Mesendoderm (in vitro differentiated cells): ENCODE measurements around the gene ADAM12.

Source experiments
- DNase-seq: peaks from one replicate; pipeline ENCODE4 v3.0.0; 2013
- H2AK5ac ChIP-seq: 2 replicates; pipeline ENCODE4 v1.6.1; 2013; ENCODE audit warnings: low read length, inconsistent platforms
- H2BK120ac ChIP-seq: 2 replicates; pipeline ENCODE4 v1.6.1; 2013; ENCODE audit warnings: low read depth, mild to moderate bottlenecking, low read length, moderate library complexity, mixed read lengths
- H2BK15ac ChIP-seq: replicated peaks from 2 replicates; pipeline ENCODE4 v1.6.1; 2013; ENCODE audit warnings: low read depth, mild to moderate bottlenecking, moderate library complexity
- H2BK5ac ChIP-seq: 2 replicates; pipeline ENCODE4 v1.6.1; 2013; ENCODE audit warnings: low read length, inconsistent platforms
- H3K18ac ChIP-seq: 2 replicates; pipeline ENCODE4 v1.6.1; 2013; ENCODE audit warnings: mild to moderate bottlenecking, low read length, mixed read lengths
- H3K23ac ChIP-seq: one replicate; pipeline ENCODE4 v1.6.1; 2013; ENCODE audit warnings: low read length
- H3K27ac ChIP-seq: 2 replicates; pipeline ENCODE4 v1.5.1; 2013; ENCODE audit warnings: low read depth, mild to moderate bottlenecking, inconsistent platforms, low read length, moderate library complexity
- H3K27me3 ChIP-seq: 2 replicates; pipeline ENCODE4 v1.6.1; 2013; ENCODE audit warnings: low read length, control low read depth, mild to moderate bottlenecking, inconsistent platforms; ENCODE audit not compliant: insufficient read depth, poor library complexity
- H3K36me3 ChIP-seq: 2 replicates; pipeline ENCODE4 v1.6.1; 2013; ENCODE audit warnings: low read length, inconsistent platforms; ENCODE audit not compliant: control insufficient read depth, insufficient read depth
- H3K4ac ChIP-seq: one replicate; pipeline ENCODE4 v1.6.1; 2013; ENCODE audit warnings: low read depth, mild to moderate bottlenecking, low read length, moderate library complexity
- H3K4me1 ChIP-seq: 2 replicates; pipeline ENCODE4 v1.6.1; 2013; ENCODE audit warnings: low read depth, low read length, inconsistent platforms; ENCODE audit not compliant: control insufficient read depth
- H3K4me2 ChIP-seq: 2 replicates; pipeline ENCODE4 v1.6.1; 2013; ENCODE audit warnings: low read length
- H3K4me3 ChIP-seq: 2 replicates; pipeline ENCODE4 v1.5.1; 2013; ENCODE audit warnings: mild to moderate bottlenecking, low read length
- H3K56ac ChIP-seq: one replicate; pipeline ENCODE4 v1.6.1; 2013; ENCODE audit warnings: low read length
- H3K79me1 ChIP-seq: 2 replicates; pipeline ENCODE4 v1.6.1; 2013; ENCODE audit warnings: low read length, inconsistent platforms
- H3K79me2 ChIP-seq: 2 replicates; pipeline ENCODE4 v1.6.1; 2013; ENCODE audit warnings: mild to moderate bottlenecking, low read length; ENCODE audit not compliant: control insufficient read depth, insufficient read depth
- H3K9ac ChIP-seq: 2 replicates; pipeline ENCODE4 v1.6.1; 2013; ENCODE audit warnings: low read length, inconsistent platforms
- H4K5ac ChIP-seq: one replicate; pipeline ENCODE4 v1.6.1; 2013; ENCODE audit warnings: low read length
- H4K8ac ChIP-seq: one replicate; pipeline ENCODE4 v1.6.1; 2013; ENCODE audit warnings: low read depth, mild to moderate bottlenecking, control low read depth, low read length, moderate library complexity
- WGBS: extraction: QIAGEN DNeasy Blood & Tissue Kit; methylation state at CpG from one replicate; pipeline ENCODE4 v1.1.7; 2013; ENCODE audit warnings: low lambda C conversion rate, missing lambda C conversion rate; ENCODE audit not compliant: insufficient coverage; ENCODE audit errors: extremely low coverage; 5-methylcytosine and 5-hydroxymethylcytosine counted together

ADAM12 gene

GRCh38 chr10:126393076-126393475 lies 4.8 kb upstream of the ADAM12 start:
- H3K9ac ChIP-seq: no peak overlapping the region
- no peak overlapping the region for H3K27ac ChIP-seq
- H3K79me2 ChIP-seq: no peaks in the 10 kb centered on the region
- H3K27me3 ChIP-seq: no peaks in the 10 kb centered on the region
- H3K4me1 ChIP-seq: no peaks in the 10 kb centered on the region
- no peak overlapping the region for H3K23ac ChIP-seq
- H3K36me3 ChIP-seq: no peaks in the 10 kb centered on the region
- DNase-seq: no peak
- no peak overlapping the region for H3K56ac ChIP-seq
- H4K5ac ChIP-seq: no peak overlapping the region
- no peak overlapping the region for H3K4me3 ChIP-seq
- H3K79me1 ChIP-seq: no peaks in the 10 kb centered on the region
- no peak overlapping the region for H2BK120ac ChIP-seq
- H3K4ac ChIP-seq: no peak overlapping the region
- no peak overlapping the region for H2BK15ac ChIP-seq
- no peak overlapping the region for H2AK5ac ChIP-seq
- H2BK5ac ChIP-seq: no peak overlapping the region
- no CpG with 5 or more reads among the region's 4 CpGs for WGBS
- no peak overlapping the region for H4K8ac ChIP-seq
- H3K4me2 ChIP-seq: no peak overlapping the region
- H3K18ac ChIP-seq: no peak overlapping the region

DNA sequence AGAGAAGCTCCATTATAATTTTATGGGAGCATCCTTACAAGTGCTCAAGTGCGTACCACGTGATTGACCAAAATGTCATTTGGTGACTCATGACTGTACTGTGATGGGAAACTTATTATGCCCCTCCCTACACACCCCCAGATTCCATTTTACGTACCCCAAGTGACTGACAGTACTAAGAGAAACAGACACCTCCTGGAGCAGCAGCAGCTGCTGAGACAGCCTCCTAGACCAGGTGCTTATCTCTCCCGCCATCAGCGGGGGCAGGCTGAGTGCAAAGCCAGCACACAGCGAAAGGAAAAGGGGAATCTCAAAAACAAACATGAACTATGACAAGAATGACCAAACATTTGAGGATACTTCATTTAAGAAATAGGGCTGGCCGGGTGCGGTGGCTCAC lies 4.2 kb upstream of the ADAM12 start:
- Histone ChIP-seq H3K79me2 (no peaks in the 10 kb centered on the region), H3K18ac (no peak overlapping the region), H3K36me3 (no peaks in the 10 kb centered on the region), H3K4me3 (no peak overlapping the region), H2BK5ac (no peak overlapping the region), H3K79me1 (no peaks in the 10 kb centered on the region), H3K4me1 (no peaks in the 10 kb centered on the region), H3K23ac (no peak overlapping the region), H3K4me2 (no peak overlapping the region), H4K8ac (no peak overlapping the region), H2BK15ac (no peak overlapping the region), H2BK120ac (no peak overlapping the region), H4K5ac (no peak overlapping the region), H3K56ac (no peak overlapping the region), H3K27me3 (peaks cover 2% of the 10 kb centered on the region), H3K4ac (no peak overlapping the region), H3K9ac (no peak overlapping the region), H2AK5ac (no peak overlapping the region), H3K27ac (no peak overlapping the region)
- no peak for DNase-seq
- WGBS: no CpG with 5 or more reads among the region's 8 CpGs

GRCh38 chr10:126392068-126392467 lies 3.8 kb upstream of the ADAM12 start:
- Histone ChIP-seq H3K18ac (no peak overlapping the region), H3K23ac (no peak overlapping the region), H3K27ac (no peak overlapping the region), H3K4me2 (no peak overlapping the region), H2BK15ac (no peak overlapping the region), H2AK5ac (no peak overlapping the region), H3K4ac (no peak overlapping the region), H3K79me1 (no peaks in the 10 kb centered on the region), H3K4me1 (no peaks in the 10 kb centered on the region), H2BK5ac (no peak overlapping the region), H3K9ac (no peak overlapping the region), H3K4me3 (no peak overlapping the region), H3K27me3 (peaks cover 5% of the 10 kb centered on the region), H3K56ac (no peak overlapping the region), H2BK120ac (no peak overlapping the region), H4K5ac (no peak overlapping the region), H3K36me3 (no peaks in the 10 kb centered on the region), H4K8ac (no peak overlapping the region), H3K79me2 (no peaks in the 10 kb centered on the region)
- no CpG with 5 or more reads among the region's 6 CpGs for WGBS
- no peak for DNase-seq

DNA sequence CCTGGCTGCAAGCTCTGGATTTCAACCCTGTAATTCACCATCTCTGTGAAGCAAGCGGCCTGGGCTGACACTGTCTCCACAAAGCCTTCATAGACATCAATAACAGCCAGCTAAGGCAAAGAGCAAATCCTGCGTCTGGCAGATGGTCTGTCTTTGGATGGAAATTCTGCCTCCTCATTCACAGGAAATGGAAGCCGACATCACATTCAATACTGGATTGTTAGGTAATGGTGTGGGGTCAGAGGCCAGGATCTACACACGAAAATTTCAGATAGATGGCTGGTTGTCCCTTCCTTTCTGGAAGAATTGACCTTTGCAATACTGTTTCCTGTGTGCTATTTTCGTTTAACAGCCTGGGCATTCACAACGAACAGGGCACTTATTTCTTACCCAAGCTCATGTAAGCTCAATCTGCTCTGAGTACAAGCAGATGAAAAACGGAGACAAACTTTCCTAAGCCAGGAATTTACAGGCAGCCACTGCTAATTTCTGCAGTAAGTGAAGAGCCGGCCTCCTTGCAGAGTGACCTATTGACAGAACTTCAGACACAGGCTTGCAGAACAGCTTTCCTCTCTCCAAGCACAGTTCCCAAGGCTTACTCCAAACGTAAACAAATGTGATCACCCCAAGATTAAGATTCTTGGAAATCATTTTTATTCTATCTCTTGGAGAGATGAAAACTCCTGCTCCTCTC lies 3.1 kb upstream of the ADAM12 start:
- no peak overlapping the region for H3K4me3 ChIP-seq

DNA sequence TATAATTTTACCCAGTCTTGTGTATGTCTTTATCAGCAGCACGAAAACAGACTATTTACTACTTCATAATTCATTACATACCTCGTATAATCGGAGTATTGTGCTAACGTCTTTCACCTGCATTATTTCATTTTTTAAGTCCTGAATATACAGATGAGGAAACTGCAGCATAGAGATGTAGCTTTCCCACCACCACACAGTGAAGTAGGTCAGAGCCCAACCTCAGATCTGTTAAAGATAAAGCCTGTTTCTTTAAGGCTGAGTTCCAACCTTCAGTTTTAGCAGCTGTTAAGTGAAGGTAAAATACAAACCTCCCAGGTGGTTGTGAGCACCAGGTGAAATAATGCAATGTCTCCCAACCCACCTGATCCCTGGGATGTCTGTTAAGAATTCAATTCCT lies 2.0 kb upstream of the ADAM12 start:
- no peak overlapping the region for H2BK120ac ChIP-seq
- no peak overlapping the region for H4K5ac ChIP-seq
- H3K36me3 ChIP-seq: no peaks in the 10 kb centered on the region
- H3K4me3 ChIP-seq: no peak overlapping the region
- peaks cover 5% of the 10 kb centered on the region for H3K27me3 ChIP-seq
- H3K18ac ChIP-seq: no peak overlapping the region
- no peaks in the 10 kb centered on the region for H3K4me1 ChIP-seq
- no peak overlapping the region for H4K8ac ChIP-seq
- H3K4me2 ChIP-seq: no peak overlapping the region
- H3K9ac ChIP-seq: no peak overlapping the region
- H3K27ac ChIP-seq: no peak overlapping the region
- H2AK5ac ChIP-seq: no peak overlapping the region
- no peak overlapping the region for H2BK15ac ChIP-seq
- no peak overlapping the region for H3K4ac ChIP-seq
- no peaks in the 10 kb centered on the region for H3K79me1 ChIP-seq
- H2BK5ac ChIP-seq: no peak overlapping the region
- DNase-seq: no peak
- 100% methylated on average over 4 of the region's 4 CpGs for WGBS
- H3K23ac ChIP-seq: no peak overlapping the region
- no peak overlapping the region for H3K56ac ChIP-seq
- no peaks in the 10 kb centered on the region for H3K79me2 ChIP-seq

More for the DNA sequence above, 3.1 kb upstream of the ADAM12 start:
- Histone ChIP-seq H3K79me2 (no peaks in the 10 kb centered on the region), H2AK5ac (no peak overlapping the region), H3K9ac (no peak overlapping the region), H3K27ac (no peak overlapping the region), H2BK15ac (no peak overlapping the region), H3K18ac (no peak overlapping the region), H3K23ac (no peak overlapping the region), H3K79me1 (no peaks in the 10 kb centered on the region), H3K4me1 (no peaks in the 10 kb centered on the region), H3K56ac (no peak overlapping the region), H3K4ac (no peak overlapping the region), H4K5ac (no peak overlapping the region), H3K36me3 (no peaks in the 10 kb centered on the region), H4K8ac (no peak overlapping the region), H2BK5ac (no peak overlapping the region), H2BK120ac (no peak overlapping the region), H3K4me2 (no peak overlapping the region), H3K27me3 (peaks cover 5% of the 10 kb centered on the region)
- no CpG with 5 or more reads among the region's 9 CpGs for WGBS
- no peak for DNase-seq
